Upper lobe of left lung (tissue), 6 donors: ENCODE data around the gene USP10. TPM values are rescaled to one million over a fixed set of nuclear protein-coding genes. Genes with fewer than 3 reads are reported as not detected.

Experiments used
- ATAC-seq, 2 donors: fragments of 200-7000 bp; cut with Tn5 transposase; one replicate each; pipeline ENCODE4 v1.9.1; 2022; ENCODE audit warnings: mild to moderate bottlenecking in 2 of 2, moderate library complexity in 2 of 2; ENCODE audit not compliant: low FRiP score in 2 of 2
- DNase-seq, 2 donors: peaks; one replicate each; pipeline ENCODE4 v3.0.0-alpha.2; 2019 to 2020
- H3K27ac ChIP-seq, 4 donors: fragments of 200-600 bp; sonication (generic); one replicate each; pipeline ENCODE4 v1.5.1; 2016 to 2019
- H3K27me3 ChIP-seq, 4 donors: fragments of 200-600 bp; sonication (generic); one replicate each; pipeline ENCODE4 v1.5.1; 2017 to 2019
- H3K36me3 ChIP-seq, 4 donors: fragments of 200-600 bp; sonication (generic); one replicate each; pipeline ENCODE4 v1.5.1; 2016 to 2019
- H3K4me1 ChIP-seq, 4 donors: fragments of 200-600 bp; sonication (generic); one replicate each; pipeline ENCODE4 v1.5.1; 2018 to 2019
- H3K4me3 ChIP-seq, 4 donors: fragments of 200-600 bp; sonication (generic); one replicate each; pipeline ENCODE4 v1.5.1; 2017 to 2019; ENCODE audit warnings: mild to moderate bottlenecking in 2 of 4, moderate library complexity in 1 of 4
- H3K9me3 ChIP-seq, 4 donors: fragments of 200-600 bp; sonication (generic); one replicate each; pipeline ENCODE4 v1.5.1; 2018 to 2019
- CTCF ChIP-seq, 6 experiments: fragments of 450-650 bp in 4 of 6; fragments of 200-600 bp in 2 of 6; sonication (generic) in 2 of 6; IDR thresholded peaks; one replicate each; pipeline ENCODE4 v1.5.1; 2016 to 2019; ENCODE audit warnings: antibody characterized with exemption in 6 of 6
- EP300 ChIP-seq, 4 donors: sonication (generic); formaldehyde crosslinking; IDR thresholded peaks; one replicate each; pipeline ENCODE4 v1.5.1; 2017; ENCODE audit warnings: antibody characterized with exemption in 4 of 4, control low read depth in 2 of 4
- POLR2A ChIP-seq, 4 donors: fragments of 450-650 bp; IDR thresholded peaks; one replicate each; pipeline ENCODE4 v1.5.1; 2016 to 2017; ENCODE audit warnings: antibody characterized with exemption in 4 of 4, mild to moderate bottlenecking in 2 of 4
- POLR2AphosphoS5 ChIP-seq, 2 donors: sonication (generic); formaldehyde crosslinking; IDR thresholded peaks; one replicate each; pipeline ENCODE4 v1.5.1; 2017; ENCODE audit warnings: antibody characterized with exemption in 2 of 2
- WGBS, 2 donors: methylation state at CpG; one replicate each; pipeline ENCODE4 v1.1.5; 2017 to 2018; 5-methylcytosine and 5-hydroxymethylcytosine counted together
- total RNA-seq, 6 donors: library from RNA; depleted of rRNA in 4 of 6; stranded (reverse); fragments of >200 nt in 4 of 6; gene quantifications; one replicate each; pipeline versions ENCODE4 v1.1.0 to v1.2.1, GENCODE V29; 2016 to 2021
- donor health status: DM: no; HTN: no; CAD: no; lungs with moderate emphysema.
- donor health status: DM: no; HTN: yes; CAD: no; lungs with severe emphysema.

USP10 gene
- total RNA-seq, 6 donors from 2014 or later: 40.9 to 64.7 (median 51.5) TPM

- TF ChIP-seq POLR2A (IDR thresholded peaks at IDR 0.05) (no peak), EP300 (IDR thresholded peaks at IDR 0.05) (no peak), POLR2AphosphoS5 (IDR thresholded peaks at IDR 0.05) (no peak), CTCF (IDR thresholded peaks at IDR 0.05) (no peak)
- 74 to 83% methylated on average over 5 to 7 of the region's 7 CpGs for WGBS, 2 donors
These were observed 115.7 kb downstream of the USP10 start for GRCh38 chr16:84815462-84815861.

GRCh38 chr16:84816023-84816422 is 116.2 kb downstream of the USP10 start:
- Histone ChIP-seq H3K36me3 (no peaks in the 10 kb centered on the region), H3K27ac (no peak overlapping the region), H3K4me3 (no peak overlapping the region), H3K27me3 (no peaks in the 10 kb centered on the region), H3K9me3 (no peaks in the 10 kb centered on the region), H3K4me1 (peaks cover 4 to 19% (median 14%) of the 10 kb centered on the region in 4 donors)
- no peak for DNase-seq
- no peak for ATAC-seq
- no peak for TF ChIP-seq CTCF (IDR thresholded peaks at IDR 0.05)
- TF ChIP-seq POLR2A (IDR thresholded peaks at IDR 0.05): no peak
- no peak for TF ChIP-seq EP300 (IDR thresholded peaks at IDR 0.05)
- no peak for TF ChIP-seq POLR2AphosphoS5 (IDR thresholded peaks at IDR 0.05)
- 83 to 92% methylated on average over 7 of the region's 7 CpGs for WGBS, 2 donors

More at GRCh38 chr16:84815462-84815861, 115.7 kb downstream of the USP10 start:
- Histone ChIP-seq H3K27me3 (no peaks in the 10 kb centered on the region), H3K9me3 (no peaks in the 10 kb centered on the region), H3K4me1 (peaks cover 4 to 14% (median 11%) of the 10 kb centered on the region in 4 donors), H3K4me3 (no peak overlapping the region), H3K36me3 (no peaks in the 10 kb centered on the region), H3K27ac (no peak overlapping the region)
- ATAC-seq (no peak), DNase-seq (no peak)

GRCh38 chr16:84816485-84816884 is 116.7 kb downstream of the USP10 start:
- Histone ChIP-seq H3K4me3 (no peak overlapping the region), H3K27ac (no peak overlapping the region), H3K27me3 (no peaks in the 10 kb centered on the region), H3K4me1 (peaks cover 4 to 19% (median 14%) of the 10 kb centered on the region in 4 donors), H3K9me3 (no peaks in the 10 kb centered on the region), H3K36me3 (no peaks in the 10 kb centered on the region)
- no peak for TF ChIP-seq EP300 (IDR thresholded peaks at IDR 0.05)
- TF ChIP-seq POLR2AphosphoS5 (IDR thresholded peaks at IDR 0.05): no peak
- TF ChIP-seq CTCF (IDR thresholded peaks at IDR 0.05): no peak
- no peak for TF ChIP-seq POLR2A (IDR thresholded peaks at IDR 0.05)
- WGBS, 2 donors: 82 to 88% methylated on average over 10 of the region's 10 CpGs
- no peak for ATAC-seq
- DNase-seq: no peak

- Histone ChIP-seq H3K27me3 (no peaks in the 10 kb centered on the region), H3K9me3 (no peaks in the 10 kb centered on the region), H3K36me3 (no peaks in the 10 kb centered on the region), H3K4me3 (no peak overlapping the region), H3K4me1 (peaks cover 4 to 19% (median 14%) of the 10 kb centered on the region in 4 donors), H3K27ac (no peak overlapping the region)
- no peak for TF ChIP-seq POLR2A (IDR thresholded peaks at IDR 0.05)
- no peak for TF ChIP-seq EP300 (IDR thresholded peaks at IDR 0.05)
- TF ChIP-seq CTCF (IDR thresholded peaks at IDR 0.05): no peak
- TF ChIP-seq POLR2AphosphoS5 (IDR thresholded peaks at IDR 0.05): no peak
- DNase-seq (no peak), ATAC-seq (no peak)
- WGBS, 2 donors: 85 to 86% methylated on average over 5 to 10 of the region's 10 CpGs
These were observed 117.4 kb downstream of the USP10 start for GRCh38 chr16:84817206-84817605.

- 67 to 74% methylated on average over 2 of the region's 2 CpGs for WGBS, 2 donors
- H3K4me1 ChIP-seq: peaks cover 4 to 19% (median 14%) of the 10 kb centered on the region in 4 donors
- no peak for TF ChIP-seq CTCF (IDR thresholded peaks at IDR 0.05)
- TF ChIP-seq POLR2AphosphoS5 (IDR thresholded peaks at IDR 0.05): no peak
- TF ChIP-seq EP300 (IDR thresholded peaks at IDR 0.05): no peak
- TF ChIP-seq POLR2A (IDR thresholded peaks at IDR 0.05): no peak
These were observed 117.8 kb downstream of the USP10 start for GRCh38 chr16:84817613-84818012.

More at GRCh38 chr16:84817613-84818012, 117.8 kb downstream of the USP10 start:
- no peaks in the 10 kb centered on the region for H3K27me3 ChIP-seq
- no peaks in the 10 kb centered on the region for H3K36me3 ChIP-seq
- H3K9me3 ChIP-seq: no peaks in the 10 kb centered on the region
- DNase-seq (no peak), ATAC-seq (no peak)
- H3K4me3 ChIP-seq: no peak overlapping the region
- H3K27ac ChIP-seq: no peak overlapping the region
